Ovary (tissue), 3 donors: Measurements from ENCODE around the gene TOM1L2.

Experiments
- CTCF ChIP-seq, 3 donors: fragments of 450-650 bp in 2 of 3; fragments of 200-600 bp in 1 of 3; IDR thresholded peaks; one replicate each; pipeline versions ENCODE4 v1.5.1 to v1.8.0; 2016 to 2022; ENCODE audit warnings: antibody characterized with exemption in 3 of 3, mild to moderate bottlenecking in 1 of 3
- EP300 ChIP-seq: sonication (generic); formaldehyde crosslinking; IDR thresholded peaks from one replicate; pipeline ENCODE4 v1.6.1; 2017; ENCODE audit warnings: antibody characterized with exemption
- POLR2A ChIP-seq: fragments of 450-650 bp; IDR thresholded peaks from one replicate; pipeline ENCODE4 v1.6.1; 2017; ENCODE audit warnings: antibody characterized with exemption, mild to moderate bottlenecking, moderate library complexity
- donor health status: DM: no; HTN: no; CAD: no.

- no peak for TF ChIP-seq CTCF (IDR thresholded peaks at IDR 0.05)
- TF ChIP-seq POLR2A: no peak
- TF ChIP-seq EP300: no peak
Observed at GRCh38 chr17:17959520-17960361, 12.5 kb downstream of the TOM1L2 start.
